WI38 (cell line): Measurements from ENCODE around the gene ADAMTSL5.
"Not testable (repeated sequence)": the region's sequence is repeated elsewhere in the genome, so short reads cannot be mapped to it uniquely, and the experiment has no call there.

Source experiments
- H3K4me3 ChIP-seq: 2 replicates; pipeline ENCODE4 v1.5.1; 2011; ENCODE audit warnings: low read depth, mild to moderate bottlenecking, control low read depth, low read length
- CTCF ChIP-seq: IDR thresholded peaks from 2 replicates; pipeline ENCODE4 v1.5.1; 2012; ENCODE audit warnings: low read depth, mild to moderate bottlenecking, control low read depth, low read length

ADAMTSL5 gene

GRCh38 chr19:1554968-1555367 lies 42.1 kb upstream of the ADAMTSL5 start:
- no peak overlapping the region for H3K4me3 ChIP-seq
- no peak for TF ChIP-seq CTCF

- no peak for TF ChIP-seq CTCF
- no peak overlapping the region for H3K4me3 ChIP-seq
These were observed 40.6 kb upstream of the ADAMTSL5 start for GRCh38 chr19:1553415-1553814.

- H3K4me3 ChIP-seq = no peak overlapping the region
- TF ChIP-seq CTCF = no peak
These were observed 38.5 kb upstream of the ADAMTSL5 start for GRCh38 chr19:1551068-1552040.

GRCh38 chr19:1549332-1549945 lies 36.6 kb upstream of the ADAMTSL5 start:
- no peak overlapping the region for H3K4me3 ChIP-seq
- TF ChIP-seq CTCF = no peak

- TF ChIP-seq CTCF = no peak
- no peak overlapping the region for H3K4me3 ChIP-seq
These were observed 27.6 kb upstream of the ADAMTSL5 start for GRCh38 chr19:1540365-1540925.

GRCh38 chr19:1539749-1540148 lies 26.9 kb upstream of the ADAMTSL5 start:
- not testable (repeated sequence) for H3K4me3 ChIP-seq

GRCh38 chr19:1538978-1539377 lies 26.2 kb upstream of the ADAMTSL5 start:
- no peak overlapping the region for H3K4me3 ChIP-seq
- no peak for TF ChIP-seq CTCF

GRCh38 chr19:1535699-1536098 lies 22.9 kb upstream of the ADAMTSL5 start:
- not testable (repeated sequence) for H3K4me3 ChIP-seq
